Lower lobe of right lung (tissue), 2 donors: Measurements from ENCODE around the gene SOX6. TPM values are rescaled to one million over a fixed set of nuclear protein-coding genes. Genes with fewer than 3 reads are reported as not detected.
A peak's percentile ranks its signal among the peaks of the same experiment; 100 is the strongest.

ENCODE experiments used
- ATAC-seq, 2 donors: fragments of 200-7000 bp; cut with Tn5 transposase; one replicate each; pipeline ENCODE4 v1.9.1; 2020 to 2022; ENCODE audit warnings: mild to moderate bottlenecking in 2 of 2, moderate library complexity in 2 of 2
- DNase-seq: peaks from one replicate; pipeline ENCODE4 v3.0.0-alpha.2; 2020
- H3K27ac ChIP-seq: fragments of 200-600 bp; one replicate; pipeline ENCODE4 v1.8.0; 2022
- H3K27me3 ChIP-seq: fragments of 200-600 bp; one replicate; pipeline ENCODE4 v1.8.0; 2022; ENCODE audit warnings: low read depth
- H3K36me3 ChIP-seq: fragments of 200-600 bp; one replicate; pipeline ENCODE4 v1.8.0; 2022; ENCODE audit warnings: mild to moderate bottlenecking
- H3K4me1 ChIP-seq: fragments of 200-600 bp; one replicate; pipeline ENCODE4 v1.8.0; 2022
- H3K4me3 ChIP-seq: fragments of 200-600 bp; one replicate; pipeline ENCODE4 v1.8.0; 2022; ENCODE audit warnings: mild to moderate bottlenecking
- H3K9me3 ChIP-seq: fragments of 200-600 bp; one replicate; pipeline ENCODE4 v1.8.0; 2022
- intact Hi-C: fragments of 100-400 bp; cut with DNase I; formaldehyde crosslinking; loops from one replicate; pipeline ENCODE4 v1.11.0; 2022
- total RNA-seq: library from RNA; stranded (reverse); fragmentation: NEBNext Ultra II Directional; extraction: Animal tissue kit (Norgen Biotek cat#: 25700); gene quantifications from one replicate; pipeline ENCODE4 v1.2.1, GENCODE V29; 2021
- TF ChIP-seq, protein P1 (sequence below): fragments of 200-600 bp; IDR thresholded peaks from one replicate; pipeline ENCODE4 v1.8.0; 2022; ENCODE audit warnings: antibody characterized with exemption, mild to moderate bottlenecking
- donor health status: DM: no; HTN: yes; CAD: no; lungs with severe emphysema.

The SOX6 gene
- total RNA-seq, 1 donor from 2014 or later = 4.8 TPM

DNA sequence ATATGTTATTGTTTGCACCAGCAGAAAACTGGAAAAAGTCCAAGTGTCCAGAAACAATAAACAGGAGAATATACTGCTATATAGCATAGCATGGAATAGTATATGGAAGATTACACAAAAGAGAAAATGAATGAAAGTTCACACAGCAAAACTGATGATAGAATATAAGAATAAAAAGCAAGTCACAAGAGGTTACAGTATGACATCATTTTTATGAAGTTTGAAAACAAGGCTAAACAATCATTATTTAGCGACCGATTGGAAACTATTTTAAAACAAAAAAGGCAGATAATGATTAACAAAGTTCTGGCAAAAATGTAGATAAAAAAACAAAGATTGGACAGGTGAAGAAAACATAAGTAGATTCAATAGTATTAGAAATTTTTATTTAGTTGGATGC, 47.1 kb downstream of the SOX6 start:
- H3K27me3 ChIP-seq = no peaks in the 10 kb centered on the region
- TF ChIP-seq, protein P1, sequence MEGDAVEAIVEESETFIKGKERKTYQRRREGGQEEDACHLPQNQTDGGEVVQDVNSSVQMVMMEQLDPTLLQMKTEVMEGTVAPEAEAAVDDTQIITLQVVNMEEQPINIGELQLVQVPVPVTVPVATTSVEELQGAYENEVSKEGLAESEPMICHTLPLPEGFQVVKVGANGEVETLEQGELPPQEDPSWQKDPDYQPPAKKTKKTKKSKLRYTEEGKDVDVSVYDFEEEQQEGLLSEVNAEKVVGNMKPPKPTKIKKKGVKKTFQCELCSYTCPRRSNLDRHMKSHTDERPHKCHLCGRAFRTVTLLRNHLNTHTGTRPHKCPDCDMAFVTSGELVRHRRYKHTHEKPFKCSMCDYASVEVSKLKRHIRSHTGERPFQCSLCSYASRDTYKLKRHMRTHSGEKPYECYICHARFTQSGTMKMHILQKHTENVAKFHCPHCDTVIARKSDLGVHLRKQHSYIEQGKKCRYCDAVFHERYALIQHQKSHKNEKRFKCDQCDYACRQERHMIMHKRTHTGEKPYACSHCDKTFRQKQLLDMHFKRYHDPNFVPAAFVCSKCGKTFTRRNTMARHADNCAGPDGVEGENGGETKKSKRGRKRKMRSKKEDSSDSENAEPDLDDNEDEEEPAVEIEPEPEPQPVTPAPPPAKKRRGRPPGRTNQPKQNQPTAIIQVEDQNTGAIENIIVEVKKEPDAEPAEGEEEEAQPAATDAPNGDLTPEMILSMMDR = no peak
- H3K27ac ChIP-seq = no peak overlapping the region

DNA sequence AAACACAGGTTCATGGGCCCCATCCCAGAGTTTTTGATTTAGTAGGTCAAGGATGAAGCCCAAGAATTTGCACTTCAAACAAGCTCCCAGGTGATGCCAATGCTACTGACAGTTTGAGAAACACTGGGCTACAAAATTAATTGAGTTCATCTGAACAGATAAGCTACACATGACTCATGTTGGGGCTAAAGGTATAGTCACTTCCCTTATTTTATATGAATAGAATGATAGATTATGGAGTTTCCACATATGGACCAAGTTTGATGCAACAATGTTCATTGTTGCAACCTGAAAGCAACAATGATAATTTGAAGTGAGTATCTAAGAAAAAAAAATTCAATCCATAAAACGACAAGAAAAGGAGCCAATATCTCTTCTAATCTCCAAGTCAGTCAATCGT, 54.9 kb downstream of the SOX6 start:
- Histone ChIP-seq H3K4me3 (no peak overlapping the region), H3K9me3 (no peaks in the 10 kb centered on the region), H3K4me1 (no peaks in the 10 kb centered on the region), H3K36me3 (no peaks in the 10 kb centered on the region), H3K27me3 (no peaks in the 10 kb centered on the region), H3K27ac (no peak overlapping the region)
- ATAC-seq (no peak), DNase-seq (no peak)
- intact Hi-C loops = no loop called here
- TF ChIP-seq, protein P1 = no peak

More for the DNA sequence above, 47.1 kb downstream of the SOX6 start:
- intact Hi-C loops = no loop called here
- DNase-seq (no peak), ATAC-seq (no peak)
- Histone ChIP-seq H3K9me3 (no peaks in the 10 kb centered on the region), H3K4me1 (no peaks in the 10 kb centered on the region), H3K36me3 (no peaks in the 10 kb centered on the region), H3K4me3 (no peak overlapping the region)

DNA sequence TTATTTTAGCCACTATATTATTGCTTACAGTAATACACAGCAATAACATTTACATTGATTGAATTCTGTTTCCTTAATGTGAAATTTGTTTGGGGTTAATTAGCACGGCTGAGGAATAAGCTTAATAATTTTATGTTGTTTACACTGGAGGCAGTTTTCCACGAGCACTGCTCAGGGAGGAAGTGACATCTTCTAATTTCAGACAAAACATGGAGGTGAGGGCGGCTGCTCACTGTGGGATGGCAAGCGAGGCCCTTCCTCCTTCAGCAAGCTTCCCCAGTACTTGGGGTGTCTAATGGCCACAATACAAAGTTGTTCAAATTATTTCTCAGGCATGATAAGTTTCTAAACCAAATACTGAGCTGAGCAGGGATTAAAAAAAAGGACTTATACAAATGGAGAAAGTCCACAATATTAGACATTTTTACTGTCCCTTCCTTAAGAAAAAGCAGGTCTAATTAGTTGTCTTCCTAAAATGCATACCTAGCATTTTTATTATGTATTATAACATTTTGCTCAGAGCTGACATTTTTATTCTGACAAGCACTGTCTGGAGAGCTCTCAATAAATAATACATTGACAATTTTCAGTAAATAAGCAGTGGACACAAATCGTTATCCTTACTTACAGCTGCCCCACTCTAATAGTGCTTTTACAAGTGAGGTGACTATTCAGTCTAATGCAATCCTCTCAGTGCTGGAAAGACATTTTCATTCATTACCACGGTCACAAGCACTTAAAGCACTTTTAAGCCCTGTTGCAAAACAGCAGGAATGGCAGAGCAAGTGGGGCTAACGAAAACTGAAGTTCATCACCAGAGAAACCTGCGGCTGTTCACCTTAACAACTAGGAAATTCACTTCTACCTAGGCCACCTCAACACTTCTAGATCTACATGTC, 56.2 kb downstream of the SOX6 start:
- Histone ChIP-seq H3K4me3 (no peak overlapping the region), H3K27me3 (no peaks in the 10 kb centered on the region), H3K4me1 (no peaks in the 10 kb centered on the region), H3K27ac (no peak overlapping the region), H3K36me3 (no peaks in the 10 kb centered on the region), H3K9me3 (no peaks in the 10 kb centered on the region)
- DNase-seq (no peak), ATAC-seq (peak; percentile 29 to 78)
- TF ChIP-seq, protein P1 = no peak
- intact Hi-C loops = no loop called here

DNA sequence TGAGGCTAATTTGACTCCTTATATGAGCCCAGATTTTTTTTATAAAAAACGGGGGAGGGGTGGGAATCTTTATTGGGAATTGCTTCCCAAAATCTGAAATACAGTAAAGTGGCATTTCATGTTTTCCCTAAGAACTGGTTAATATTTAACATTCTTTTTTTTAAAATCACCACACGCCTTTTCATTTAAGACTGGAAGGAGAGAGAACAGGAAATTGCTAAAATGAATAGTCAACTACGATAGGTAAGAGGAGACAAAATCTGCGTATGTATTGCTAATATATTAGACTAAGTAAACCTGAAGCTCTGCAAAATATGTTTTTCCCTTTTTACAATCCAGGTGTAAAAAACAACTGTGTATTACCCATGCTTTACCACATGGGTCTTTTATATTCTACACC, 57.0 kb downstream of the SOX6 start:
- DNase-seq = no peak
- ATAC-seq = no peak
- H3K27ac ChIP-seq = no peak overlapping the region
- intact Hi-C loops = no loop called here
- no peaks in the 10 kb centered on the region for H3K27me3 ChIP-seq
- H3K36me3 ChIP-seq = no peaks in the 10 kb centered on the region
- TF ChIP-seq, protein P1 = no peak
- no peak overlapping the region for H3K4me3 ChIP-seq
- no peaks in the 10 kb centered on the region for H3K9me3 ChIP-seq
- H3K4me1 ChIP-seq = no peaks in the 10 kb centered on the region

DNA sequence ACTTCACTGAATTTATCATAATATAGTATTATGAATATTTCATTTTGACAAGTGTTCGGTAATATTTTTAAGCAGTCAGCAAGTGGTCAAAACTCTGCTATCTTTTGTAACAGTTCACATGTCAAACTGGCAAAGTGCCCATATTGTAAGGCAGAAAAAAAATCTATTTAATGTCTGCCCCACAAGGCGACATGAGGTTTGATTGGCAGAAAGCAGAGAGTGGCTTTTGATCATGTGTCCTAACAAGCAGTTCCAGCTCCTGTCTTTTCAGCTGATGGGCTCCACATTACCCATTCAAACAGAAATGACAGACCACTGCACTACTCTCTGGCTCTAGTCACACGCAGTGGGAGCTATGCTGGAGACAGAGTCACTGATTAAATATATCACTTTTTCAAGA, 59.0 kb downstream of the SOX6 start:
- DNase-seq (no peak), ATAC-seq (no peak)
- intact Hi-C loops = no loop called here

More for the DNA sequence above, 59.0 kb downstream of the SOX6 start:
- TF ChIP-seq, protein P1 = no peak
- Histone ChIP-seq H3K27ac (no peak overlapping the region), H3K9me3 (no peaks in the 10 kb centered on the region), H3K27me3 (no peaks in the 10 kb centered on the region), H3K4me3 (no peak overlapping the region), H3K36me3 (no peaks in the 10 kb centered on the region), H3K4me1 (peaks cover 6% of the 10 kb centered on the region)
